Measurements from ENCODE around the gene CXorf51A.
"Not testable (repeated sequence)": the region's sequence is repeated elsewhere in the genome, so short reads cannot be mapped to it uniquely, and the experiment has no call there.

Gene CXorf51A

GRCh38 chrX:146814644-146815043 lies at the start of gene CXorf51A:
Gene CXorf51A, minus strand, starts transcription at chrX:146814744. Its CDS starts 21 bp downstream, at chrX:146814723.
- not testable (repeated sequence) for DNase-seq (ENCODE audit: low read depth in 4 of 4, low spot score in 1 of 4)

DNA sequence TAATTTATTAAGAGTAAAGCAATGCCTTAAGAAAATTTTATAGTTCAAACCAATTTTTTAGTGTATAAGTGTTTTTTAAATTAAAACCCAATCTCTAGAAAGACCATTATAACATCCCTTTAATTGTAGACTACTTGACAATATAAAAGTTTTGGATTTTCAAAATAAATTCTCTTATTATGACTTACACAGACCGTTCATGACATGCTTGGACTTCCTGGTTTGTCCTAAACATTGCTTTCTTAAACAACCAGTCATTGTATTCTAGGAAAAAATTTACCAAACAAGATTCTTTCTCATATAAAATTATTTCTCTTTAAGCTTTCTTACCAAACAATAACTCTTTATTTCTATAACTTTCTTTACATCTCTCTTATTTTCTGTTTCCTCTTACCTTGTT lies 49.0 kb upstream of the CXorf51A start:
- DNase-seq (ENCODE audit: low read depth in 4 of 4, low spot score in 1 of 4): no peak

DNA sequence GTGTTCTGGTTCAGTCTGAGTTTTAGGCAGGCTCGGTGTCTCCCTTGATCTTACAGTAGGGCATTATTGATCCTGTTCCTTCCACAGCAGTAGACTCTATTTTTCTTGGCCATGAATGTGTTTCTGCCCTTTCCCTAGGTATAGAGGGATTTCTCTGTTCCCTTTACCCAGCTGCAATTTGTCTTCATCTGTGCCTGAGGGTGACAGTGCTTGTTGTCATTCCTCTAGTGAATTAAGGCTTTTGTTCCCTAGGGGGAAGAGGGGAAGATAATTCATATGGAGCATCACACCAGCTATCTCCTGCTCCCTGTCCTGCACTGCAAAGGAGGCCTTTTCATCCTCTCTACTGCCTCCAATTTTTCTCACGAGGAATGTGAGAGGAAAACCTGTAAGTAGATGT lies 39.7 kb upstream of the CXorf51A start:
- DNase-seq (ENCODE audit: low read depth in 4 of 4, low spot score in 1 of 4): no peak

- no peak for DNase-seq (ENCODE audit: low read depth in 4 of 4, low spot score in 1 of 4)
Measured at GRCh38 chrX:146831994-146832393, 17.4 kb upstream of the CXorf51A start.

- not testable (repeated sequence) for DNase-seq (ENCODE audit: low read depth in 4 of 4, low spot score in 1 of 4)
Measured at GRCh38 chrX:146809471-146809870, 5.1 kb downstream of the CXorf51A start, which contains the start of gene CXorf51B. Gene CXorf51B, plus strand, starts transcription at chrX:146809771. Its CDS starts 21 bp downstream, at chrX:146809792.
